BLaER1 treated with 17β-estradiol and CSF1 and Interleukin-3, amounts not matched to agents 10 nM and 100 nM (cell line): ENCODE measurements around the gene AFF3.

Source experiments
- H3K27ac ChIP-seq, 11 experiments: shearing (Covaris generic); formaldehyde crosslinking; 2 replicates each; pipeline ENCODE4 v1.8.1; 2022
- H3K27me3 ChIP-seq, 11 experiments: shearing (Covaris generic); formaldehyde crosslinking; 2 replicates each; pipeline ENCODE4 v1.8.1; 2022
- H3K36me3 ChIP-seq, 11 experiments: shearing (Covaris generic); formaldehyde crosslinking; 2 replicates each; pipeline ENCODE4 v1.8.1; 2022
- H3K4me1 ChIP-seq, 10 experiments: shearing (Covaris generic); formaldehyde crosslinking; 2 replicates each; pipeline ENCODE4 v1.8.1; 2022
- H3K4me2 ChIP-seq, 11 experiments: shearing (Covaris generic); formaldehyde crosslinking; 2 replicates each; pipeline ENCODE4 v1.8.1; 2022
- H3K4me3 ChIP-seq, 10 experiments: shearing (Covaris generic); formaldehyde crosslinking; 2 replicates each; pipeline ENCODE4 v1.8.1; 2022
- H3K9ac ChIP-seq, 11 experiments: shearing (Covaris generic); formaldehyde crosslinking; 2 replicates each; pipeline ENCODE4 v1.8.1; 2022
- H3K9me3 ChIP-seq, 11 experiments: shearing (Covaris generic); formaldehyde crosslinking; replicated peaks in 1 of 11; 2 replicates each; pipeline ENCODE4 v1.8.1; 2022
- H4K20me1 ChIP-seq, 11 experiments: shearing (Covaris generic); formaldehyde crosslinking; 2 replicates each; pipeline ENCODE4 v1.8.1; 2022
- Cebpa-rat ChIP-seq, 11 experiments: shearing (Covaris generic); IDR thresholded peaks; 2 replicates each; pipeline ENCODE4 v1.8.1; 2022

Gene AFF3

GRCh38 chr2:100053087-100053885, 89.1 kb downstream of the AFF3 start:
- Histone ChIP-seq H3K4me3 (no peak overlapping the region), H3K27me3 (no peaks in the 10 kb centered on the region), H3K27ac (no peak overlapping the region), H3K4me2 (no peak overlapping the region), H4K20me1 (peaks cover 0 to 6% (median 0%) of the 10 kb centered on the region in 11 experiments; a peak in 1 of 22 replicates), H3K4me1 (no peaks in the 10 kb centered on the region), H3K9me3 (no peaks in the 10 kb centered on the region), H3K36me3 (peaks cover 0 to 71% (median 29%) of the 10 kb centered on the region in 11 experiments; a peak in 17 of 22 replicates), H3K9ac (no peak overlapping the region)
- TF ChIP-seq Cebpa-rat (IDR thresholded peaks at IDR 0.05) = no peak

GRCh38 chr2:100052650-100053049, 89.7 kb downstream of the AFF3 start:
- Histone ChIP-seq H3K27me3 (no peaks in the 10 kb centered on the region), H3K36me3 (peaks cover 0 to 71% (median 23%) of the 10 kb centered on the region in 11 experiments; a peak in 17 of 22 replicates), H3K4me1 (no peaks in the 10 kb centered on the region), H4K20me1 (peaks cover 0 to 6% (median 0%) of the 10 kb centered on the region in 11 experiments; a peak in 1 of 22 replicates), H3K4me3 (no peak overlapping the region), H3K4me2 (no peak overlapping the region), H3K27ac (no peak overlapping the region), H3K9ac (no peak overlapping the region), H3K9me3 (no peaks in the 10 kb centered on the region)
- no peak for TF ChIP-seq Cebpa-rat (IDR thresholded peaks at IDR 0.05)

- TF ChIP-seq Cebpa-rat (IDR thresholded peaks at IDR 0.05) = no peak
- no peak overlapping the region for H3K4me2 ChIP-seq
- H3K9ac ChIP-seq = no peak overlapping the region
- peaks cover 0 to 70% (median 29%) of the 10 kb centered on the region in 11 experiments; a peak in 17 of 22 replicates for H3K36me3 ChIP-seq
- no peaks in the 10 kb centered on the region for H3K27me3 ChIP-seq
- no peak overlapping the region for H3K4me3 ChIP-seq
- H3K9me3 ChIP-seq = no peaks in the 10 kb centered on the region
- no peaks in the 10 kb centered on the region for H3K4me1 ChIP-seq
- H3K27ac ChIP-seq = no peak overlapping the region
- H4K20me1 ChIP-seq = peaks cover 0 to 11% (median 0%) of the 10 kb centered on the region in 11 experiments; a peak in 1 of 22 replicates
These were observed 91.1 kb downstream of the AFF3 start for GRCh38 chr2:100051253-100051652.

- no peak overlapping the region for H3K4me3 ChIP-seq
- H3K36me3 ChIP-seq = peaks cover 0 to 76% (median 33%) of the 10 kb centered on the region in 11 experiments; a peak in 17 of 22 replicates
- H3K9me3 ChIP-seq = no peaks in the 10 kb centered on the region
- no peaks in the 10 kb centered on the region for H3K27me3 ChIP-seq
- H3K4me1 ChIP-seq = no peaks in the 10 kb centered on the region
- TF ChIP-seq Cebpa-rat (IDR thresholded peaks at IDR 0.05) = no peak
- peaks cover 0 to 11% (median 0%) of the 10 kb centered on the region in 11 experiments; a peak in 1 of 22 replicates for H4K20me1 ChIP-seq
- no peak overlapping the region for H3K9ac ChIP-seq
- no peak overlapping the region for H3K27ac ChIP-seq
- no peak overlapping the region for H3K4me2 ChIP-seq
These were observed 91.7 kb downstream of the AFF3 start for GRCh38 chr2:100050685-100051084.

GRCh38 chr2:100046961-100047947, 95.1 kb downstream of the AFF3 start:
- Histone ChIP-seq H3K4me2 (no peak overlapping the region), H4K20me1 (peaks cover 0 to 11% (median 0%) of the 10 kb centered on the region in 11 experiments; a peak in 1 of 22 replicates), H3K36me3 (peaks cover 0 to 57% (median 12%) of the 10 kb centered on the region in 11 experiments; a peak in 13 of 22 replicates), H3K9ac (no peak overlapping the region), H3K27ac (no peak overlapping the region), H3K9me3 (no peaks in the 10 kb centered on the region), H3K27me3 (no peaks in the 10 kb centered on the region), H3K4me1 (no peaks in the 10 kb centered on the region), H3K4me3 (no peak overlapping the region)
- TF ChIP-seq Cebpa-rat (IDR thresholded peaks at IDR 0.05) = no peak

- H3K27ac ChIP-seq = no peak overlapping the region
- no peak overlapping the region for H3K9ac ChIP-seq
- TF ChIP-seq Cebpa-rat (IDR thresholded peaks at IDR 0.05) = no peak
- peaks cover 0 to 16% (median 0%) of the 10 kb centered on the region in 11 experiments; a peak in 3 of 22 replicates for H4K20me1 ChIP-seq
- no peak overlapping the region for H3K4me3 ChIP-seq
- no peaks in the 10 kb centered on the region for H3K27me3 ChIP-seq
- no peak overlapping the region for H3K4me2 ChIP-seq
- peaks cover 0 to 3% (median 0%) of the 10 kb centered on the region in 10 experiments; a peak in 6 of 20 replicates for H3K4me1 ChIP-seq
- H3K36me3 ChIP-seq = peaks cover 0 to 38% (median 6%) of the 10 kb centered on the region in 11 experiments; a peak in 6 of 22 replicates
- no peaks in the 10 kb centered on the region for H3K9me3 ChIP-seq
These were observed 97.4 kb downstream of the AFF3 start for GRCh38 chr2:100045000-100045399.

GRCh38 chr2:100043891-100044255, 98.5 kb downstream of the AFF3 start:
- no peak overlapping the region for H3K4me2 ChIP-seq
- peaks cover 0 to 38% (median 7%) of the 10 kb centered on the region in 11 experiments; a peak in 6 of 22 replicates for H3K36me3 ChIP-seq
- H3K27ac ChIP-seq = no peak overlapping the region
- H3K4me3 ChIP-seq = no peak overlapping the region
- H3K9ac ChIP-seq = no peak overlapping the region
- H3K4me1 ChIP-seq = peaks cover 0 to 11% (median 4%) of the 10 kb centered on the region in 10 experiments; a peak in 10 of 20 replicates
- H3K9me3 ChIP-seq = no peaks in the 10 kb centered on the region
- H4K20me1 ChIP-seq = peaks cover 0 to 16% (median 0%) of the 10 kb centered on the region in 11 experiments; a peak in 4 of 22 replicates
- no peak for TF ChIP-seq Cebpa-rat (IDR thresholded peaks at IDR 0.05)
- H3K27me3 ChIP-seq = no peaks in the 10 kb centered on the region

GRCh38 chr2:100043081-100043890, 99.1 kb downstream of the AFF3 start:
- peaks cover 0 to 16% (median 0%) of the 10 kb centered on the region in 11 experiments; a peak in 4 of 22 replicates for H4K20me1 ChIP-seq
- H3K36me3 ChIP-seq = peaks cover 0 to 38% (median 7%) of the 10 kb centered on the region in 11 experiments; a peak in 6 of 22 replicates
- peaks cover 0 to 11% (median 4%) of the 10 kb centered on the region in 10 experiments; a peak in 10 of 20 replicates for H3K4me1 ChIP-seq
- H3K4me3 ChIP-seq = no peak overlapping the region
- H3K27me3 ChIP-seq = no peaks in the 10 kb centered on the region
- no peaks in the 10 kb centered on the region for H3K9me3 ChIP-seq
- H3K4me2 ChIP-seq = no peak overlapping the region
- H3K27ac ChIP-seq = no peak overlapping the region
- no peak for TF ChIP-seq Cebpa-rat (IDR thresholded peaks at IDR 0.05)
- H3K9ac ChIP-seq = no peak overlapping the region
